ENCODE data around the gene CKM.

Gene CKM

DNA sequence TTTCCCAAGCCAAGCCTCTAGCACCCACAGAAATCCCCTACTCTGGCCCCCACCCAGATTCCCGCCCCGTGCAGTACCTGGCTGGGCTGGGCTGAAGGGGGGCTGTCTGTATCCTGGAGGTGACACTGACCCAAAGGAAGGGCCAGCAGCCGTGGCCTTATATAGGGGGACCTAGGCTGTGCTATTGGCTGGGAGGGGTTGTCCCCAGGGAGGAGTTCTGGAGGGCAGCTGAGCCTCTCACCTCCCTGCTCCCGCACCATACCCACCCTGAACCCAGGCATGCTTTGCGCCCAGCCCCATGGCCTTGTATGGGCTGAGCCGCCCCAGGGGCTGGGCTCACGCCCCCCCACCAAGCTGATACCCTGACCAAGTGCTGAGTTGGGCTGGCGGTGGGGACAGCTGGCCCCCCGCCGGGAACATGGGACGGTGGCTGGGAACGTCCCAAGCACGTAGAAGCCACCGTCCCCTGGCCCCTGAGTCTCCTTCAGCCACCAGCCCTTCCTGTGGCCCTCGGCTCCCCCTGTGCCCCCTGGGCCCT lies at the start of gene CKM:
Gene CKM (minus strand): TSS at position 132 of the 538 bp plus-strand sequence. CDS start 3,162 bp downstream, outside the sequence.
- DNase-seq (ENCODE audit: low read depth in 2 of 2), result no peak

DNA sequence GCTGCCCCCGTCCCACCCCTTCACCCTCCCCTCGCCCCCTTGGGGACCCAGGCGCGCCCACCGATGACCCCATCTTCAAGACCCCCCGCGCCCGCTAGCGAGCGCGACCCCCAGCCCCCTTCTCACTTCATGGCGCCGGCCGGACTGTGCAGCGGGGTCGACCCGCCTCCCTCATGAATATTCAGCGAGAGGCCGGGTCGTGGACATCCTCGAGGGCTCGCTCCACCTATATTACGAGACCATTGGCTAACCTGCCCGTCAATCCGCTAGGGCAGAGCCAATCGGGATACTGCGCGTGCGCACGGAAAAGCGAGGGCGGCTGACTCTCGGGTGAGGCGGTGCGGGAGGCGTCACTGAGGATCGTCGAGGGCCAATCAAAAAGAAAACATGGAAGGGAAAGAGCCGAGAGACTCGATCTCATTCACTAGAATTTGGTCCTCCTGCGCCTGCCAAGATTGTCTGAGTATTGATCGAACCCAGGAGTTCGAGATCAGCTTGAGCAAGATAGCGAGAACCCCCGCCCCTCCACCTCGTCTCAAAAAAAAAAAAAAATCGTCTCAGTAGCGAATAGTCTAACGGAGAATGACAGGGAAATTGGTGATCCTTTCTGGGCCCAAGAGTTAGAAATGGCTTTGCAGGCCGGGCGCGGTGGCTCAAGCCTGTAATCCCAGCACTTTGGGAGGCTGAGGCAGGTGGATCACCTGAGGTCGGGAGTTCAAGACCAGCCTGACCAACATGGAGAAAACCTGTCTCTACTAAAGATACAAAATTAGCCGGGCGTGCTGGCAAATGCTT lies 47.9 kb upstream of the CKM start, which contains the start of gene ERCC2:
Gene ERCC2 (minus strand): TSS at position 164 of the 795 bp plus-strand sequence. CDS start 33 bp downstream, at position 131.
- DNase-seq (ENCODE audit: low read depth in 2 of 2), result peak; percentile 99

DNA sequence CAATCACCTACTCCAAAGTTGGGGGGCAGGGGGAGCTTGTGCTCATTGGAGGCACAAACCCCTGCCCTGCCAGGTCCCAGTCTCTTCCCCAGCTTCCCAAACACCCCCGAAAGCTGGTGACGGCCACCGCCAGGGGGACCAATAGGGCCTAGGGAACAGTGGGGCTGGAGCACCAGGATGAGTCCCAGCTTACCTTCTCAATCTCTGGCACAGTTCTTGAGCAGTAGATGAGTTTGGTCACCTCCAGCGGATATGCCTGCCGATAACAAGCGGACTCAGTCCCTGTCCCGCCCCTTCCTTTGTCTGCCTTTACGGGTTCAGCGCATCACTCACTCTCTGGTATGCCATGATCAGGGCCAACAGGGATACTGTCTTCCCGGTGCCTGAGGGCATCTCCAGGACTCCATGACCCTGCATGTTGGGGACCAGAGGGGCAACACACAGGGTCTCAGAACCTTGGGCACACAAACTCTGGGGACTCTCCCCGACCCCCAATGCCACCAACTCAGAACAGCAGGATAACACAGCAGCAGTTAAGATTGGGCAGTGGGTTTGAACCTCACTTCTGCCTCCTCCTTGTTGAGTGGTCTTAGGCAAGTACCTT lies 46.2 kb upstream of the CKM start:
- no peak for DNase-seq (ENCODE audit: low read depth in 2 of 2)

DNA sequence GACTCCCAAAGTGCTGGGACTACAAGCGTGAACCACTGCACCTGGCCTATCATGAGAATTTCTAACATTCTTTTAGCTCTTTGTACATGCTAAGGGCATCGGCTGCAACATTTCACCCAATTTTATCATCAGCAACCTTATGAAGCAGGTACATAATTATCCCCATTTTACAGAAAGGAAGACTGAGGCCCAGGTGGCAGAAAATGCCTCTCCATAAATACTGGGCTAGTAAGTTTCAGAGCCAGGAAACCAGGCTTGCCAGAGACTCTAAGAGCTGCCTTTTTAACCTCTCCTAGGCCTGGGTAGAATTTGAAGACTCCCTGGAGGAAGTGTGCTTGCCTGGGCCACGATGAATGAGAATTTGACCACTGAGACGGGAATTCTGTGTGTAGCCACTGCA lies 45.5 kb upstream of the CKM start:
- DNase-seq (ENCODE audit: low read depth in 2 of 2), result no peak

DNA sequence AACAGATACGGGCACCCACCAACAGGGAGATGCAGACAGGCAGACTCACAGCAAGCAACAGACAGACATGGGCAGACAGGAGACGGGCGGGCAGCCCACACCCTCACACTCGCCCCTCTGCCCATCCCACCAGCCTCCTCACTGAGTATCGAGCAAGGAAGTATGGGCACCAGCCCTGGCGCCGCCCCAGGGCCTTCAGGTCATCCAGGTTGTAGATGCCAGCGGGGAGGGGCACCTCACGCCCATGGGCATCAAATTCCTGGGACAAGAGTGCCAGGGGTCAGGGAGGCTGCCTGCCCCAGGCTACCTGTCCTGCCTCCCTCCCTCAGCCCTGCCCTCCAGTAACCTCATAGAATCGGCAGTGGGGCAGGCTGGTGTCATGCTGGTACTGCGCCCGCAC lies 42.0 kb upstream of the CKM start:
- DNase-seq (ENCODE audit: low read depth in 2 of 2), result no peak

DNA sequence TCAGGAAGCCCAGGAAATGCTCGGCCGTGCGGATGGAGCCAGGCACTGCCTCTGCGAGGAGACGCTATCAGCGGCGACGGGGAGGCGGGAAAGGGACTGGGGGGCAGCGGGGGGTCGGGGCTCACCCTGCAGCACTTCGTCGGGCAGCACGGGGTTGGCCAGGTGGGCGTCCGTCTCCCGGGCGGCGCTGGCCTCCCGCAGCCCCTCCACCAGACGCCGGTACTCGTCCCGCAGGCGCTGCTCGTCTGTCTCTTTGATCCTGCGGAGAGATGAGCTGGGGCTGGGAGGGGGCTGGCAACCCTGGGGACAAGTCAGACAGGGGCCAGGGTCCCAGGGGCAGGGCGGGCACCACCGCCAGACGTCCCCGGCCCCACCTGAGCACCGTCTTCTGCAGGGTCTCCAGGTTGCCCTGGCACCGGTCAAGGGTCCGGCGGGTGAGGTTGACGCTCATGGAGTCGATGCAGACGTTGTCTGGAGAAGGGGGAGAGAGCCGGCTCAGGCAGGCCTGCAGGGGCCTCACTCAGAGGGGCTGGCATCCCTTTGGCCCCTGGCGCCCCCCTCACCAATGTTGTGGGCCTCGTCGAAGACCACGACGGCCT lies 41.3 kb upstream of the CKM start:
- no peak for DNase-seq (ENCODE audit: low read depth in 2 of 2)

DNA sequence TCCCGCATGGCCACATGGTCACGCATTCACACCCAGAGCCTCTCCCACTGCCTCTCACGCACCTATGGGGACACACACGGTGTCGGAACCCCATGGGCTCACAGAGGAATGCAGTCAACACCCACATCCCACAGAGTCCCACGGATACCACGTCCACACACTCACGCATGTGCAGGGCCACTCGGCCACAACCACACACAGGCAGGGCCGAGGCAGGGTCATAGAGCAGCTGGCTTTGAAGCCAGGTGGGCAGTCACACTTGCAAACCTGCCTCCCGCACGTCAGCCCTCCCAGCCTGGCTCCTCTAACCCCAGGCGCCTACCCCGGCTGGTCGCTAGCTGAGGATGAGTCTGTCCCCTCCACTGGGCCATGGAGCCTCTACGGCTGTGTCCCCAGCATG lies 39.6 kb upstream of the CKM start:
- no peak for DNase-seq (ENCODE audit: low read depth in 2 of 2)

DNA sequence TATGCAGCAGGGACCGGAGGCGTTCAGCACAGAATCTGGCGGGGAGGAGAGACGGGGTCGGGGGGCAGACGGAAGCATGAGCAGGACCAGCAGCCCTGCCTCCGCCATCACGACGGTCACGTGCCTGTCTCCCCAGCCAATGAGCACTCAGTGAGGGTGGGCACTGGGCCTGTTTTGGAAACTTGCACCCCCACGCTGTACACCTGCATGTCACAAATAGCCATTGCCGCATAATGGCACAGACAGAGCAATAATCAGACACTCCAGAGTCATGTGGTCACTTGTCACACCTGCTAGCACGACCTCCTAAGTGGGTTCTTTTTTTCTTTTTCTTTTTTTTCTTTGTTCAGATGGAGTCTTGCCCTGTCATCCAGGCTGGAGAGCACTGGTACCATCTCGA lies 38.9 kb upstream of the CKM start:
- no peak for DNase-seq (ENCODE audit: low read depth in 2 of 2)

DNA sequence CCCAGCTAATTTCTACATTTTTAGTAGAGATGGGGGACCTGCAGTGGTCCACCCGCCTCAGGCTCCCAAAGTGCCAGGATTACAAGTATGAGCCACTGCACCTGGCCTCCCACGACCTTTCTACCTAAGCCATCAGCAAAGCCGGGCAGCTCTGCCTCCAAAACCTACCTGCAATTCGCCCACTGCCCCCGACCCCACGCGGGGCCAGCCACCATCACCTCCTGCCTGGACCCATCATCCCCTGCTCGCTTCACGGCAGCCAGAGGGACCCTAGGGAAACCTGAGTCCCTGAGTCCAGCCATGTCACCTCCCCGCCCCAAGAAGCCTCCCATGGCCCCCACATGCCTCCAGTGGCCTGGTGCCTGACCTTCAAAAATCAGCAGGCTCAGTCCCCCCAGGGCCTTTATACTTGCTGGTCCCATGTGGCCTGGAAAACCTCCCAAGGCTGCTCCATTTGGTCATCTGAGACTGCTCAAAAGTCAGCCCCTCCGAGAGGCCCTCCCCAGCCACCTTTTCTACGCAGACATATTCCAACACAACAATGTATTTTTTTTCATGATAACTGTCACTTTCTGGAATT lies 35.6 kb upstream of the CKM start:
- DNase-seq (ENCODE audit: low read depth in 2 of 2), result no peak

DNA sequence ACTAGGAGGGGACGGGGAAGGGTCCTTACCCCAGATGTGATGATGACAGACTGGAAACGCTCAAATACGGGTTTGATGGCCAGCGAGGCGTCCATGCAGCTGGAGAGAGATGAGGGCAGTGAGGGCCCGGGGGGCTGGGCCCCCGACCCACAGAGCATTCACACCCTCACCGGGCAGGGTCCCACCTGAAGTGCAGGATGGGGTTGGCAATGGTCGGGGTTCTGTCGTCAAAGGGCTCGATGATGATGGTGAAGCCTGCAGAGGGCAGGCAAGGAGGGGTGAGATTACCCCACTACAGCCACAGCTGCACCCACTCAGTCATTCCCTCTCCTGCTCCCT lies 34.7 kb upstream of the CKM start:
- no peak for DNase-seq (ENCODE audit: low read depth in 2 of 2)

DNA sequence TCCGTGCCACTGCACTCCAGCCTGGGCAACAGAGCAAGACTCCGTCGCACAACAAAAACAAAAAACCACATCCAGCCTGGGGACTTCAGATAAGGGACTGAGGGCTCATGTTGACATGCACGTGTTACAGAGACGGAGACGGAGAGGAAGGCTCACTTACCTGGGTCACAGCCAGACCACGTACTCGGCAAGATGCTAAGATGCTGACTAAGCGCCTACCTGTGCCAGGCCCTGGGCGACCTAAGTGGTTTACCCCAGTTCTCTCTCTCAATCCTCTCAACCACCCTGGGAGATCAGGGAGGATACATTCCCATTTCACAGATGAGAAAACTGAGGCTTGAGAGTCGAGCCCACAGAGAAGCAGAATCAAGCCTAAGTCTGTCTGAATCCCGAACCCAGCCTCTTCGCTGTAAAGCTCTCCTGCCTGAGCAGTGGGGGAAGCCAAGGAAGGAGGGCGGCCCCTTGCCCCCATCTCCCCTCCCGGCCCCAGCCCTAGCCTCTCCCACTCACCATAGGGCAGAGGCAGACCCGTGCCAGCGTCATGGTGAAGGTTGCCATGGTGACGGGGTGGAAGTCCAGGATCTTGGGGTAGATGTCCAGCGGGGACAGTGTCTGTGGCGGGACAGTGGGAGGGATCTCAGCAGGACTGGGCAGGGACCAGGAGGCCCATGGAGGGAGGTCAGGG lies 34.2 kb upstream of the CKM start:
- DNase-seq (ENCODE audit: low read depth in 2 of 2), result no peak

DNA sequence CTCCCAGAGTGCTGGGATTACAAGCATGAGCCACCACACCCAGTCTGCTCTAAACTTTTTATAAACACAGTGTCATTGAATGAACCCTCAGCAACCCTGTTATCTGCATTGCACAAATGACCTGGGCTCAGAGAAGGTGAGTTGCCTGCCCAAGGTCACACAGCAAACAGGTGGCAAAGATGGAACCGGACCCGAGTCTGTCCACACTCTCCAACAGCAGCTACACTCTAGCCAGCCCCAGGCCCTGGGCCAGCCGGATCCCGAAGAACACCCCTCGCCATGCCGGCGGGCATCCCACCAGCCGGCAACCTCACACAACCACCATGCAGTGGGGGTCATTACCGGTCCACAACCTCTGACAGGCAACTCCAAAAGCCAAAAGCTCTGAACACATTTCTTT lies 33.2 kb upstream of the CKM start:
- no peak for DNase-seq (ENCODE audit: low read depth in 2 of 2)

DNA sequence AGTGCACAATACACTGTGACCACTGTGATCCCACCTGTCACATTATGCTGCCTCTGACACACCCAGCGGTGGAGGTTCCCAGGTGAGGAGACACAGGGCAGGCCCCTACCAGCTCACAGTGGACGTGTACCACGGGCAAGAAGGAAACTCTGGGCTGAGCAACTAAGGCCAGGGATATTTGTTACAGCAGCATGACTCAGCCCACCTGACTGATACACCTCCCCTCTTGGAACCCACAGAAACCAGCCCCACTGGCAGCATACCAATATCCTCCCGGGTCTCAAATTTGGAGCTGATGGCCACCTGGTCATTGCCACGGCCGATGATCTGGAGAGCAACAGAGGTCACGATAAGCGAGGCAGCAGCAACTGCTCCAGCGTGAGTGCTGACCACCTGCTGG lies 32.7 kb upstream of the CKM start:
- DNase-seq (ENCODE audit: low read depth in 2 of 2), result no peak

DNA sequence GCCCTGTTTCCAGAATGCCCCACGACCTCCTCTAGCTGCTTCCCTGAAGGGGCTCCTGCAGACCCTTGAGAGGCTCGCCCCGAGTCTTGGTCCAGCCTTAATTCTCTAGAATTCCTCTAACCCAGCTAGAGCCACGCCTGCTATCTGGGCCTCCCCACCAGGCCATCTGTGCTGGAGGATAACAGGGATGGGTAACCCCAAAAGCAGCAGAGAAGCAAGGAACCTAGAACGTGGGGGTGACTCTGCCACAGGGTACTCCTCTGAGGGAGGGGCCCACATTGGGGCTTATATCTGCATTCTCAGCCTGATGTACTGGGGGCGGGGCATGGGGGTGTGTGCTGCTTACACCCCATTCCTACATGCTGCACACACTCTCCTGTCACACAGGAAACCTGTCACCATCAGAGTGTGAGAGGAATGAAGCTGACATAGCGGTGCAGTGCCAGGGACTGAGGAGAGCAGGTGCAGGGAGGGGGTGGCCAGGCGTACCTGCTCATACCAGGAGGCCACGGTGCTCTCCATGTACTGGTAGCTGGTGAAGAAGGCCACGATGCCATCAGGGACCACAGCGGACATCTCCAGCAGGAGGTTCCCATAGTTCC lies 31.7 kb upstream of the CKM start:
- no peak for DNase-seq (ENCODE audit: low read depth in 2 of 2)

DNA sequence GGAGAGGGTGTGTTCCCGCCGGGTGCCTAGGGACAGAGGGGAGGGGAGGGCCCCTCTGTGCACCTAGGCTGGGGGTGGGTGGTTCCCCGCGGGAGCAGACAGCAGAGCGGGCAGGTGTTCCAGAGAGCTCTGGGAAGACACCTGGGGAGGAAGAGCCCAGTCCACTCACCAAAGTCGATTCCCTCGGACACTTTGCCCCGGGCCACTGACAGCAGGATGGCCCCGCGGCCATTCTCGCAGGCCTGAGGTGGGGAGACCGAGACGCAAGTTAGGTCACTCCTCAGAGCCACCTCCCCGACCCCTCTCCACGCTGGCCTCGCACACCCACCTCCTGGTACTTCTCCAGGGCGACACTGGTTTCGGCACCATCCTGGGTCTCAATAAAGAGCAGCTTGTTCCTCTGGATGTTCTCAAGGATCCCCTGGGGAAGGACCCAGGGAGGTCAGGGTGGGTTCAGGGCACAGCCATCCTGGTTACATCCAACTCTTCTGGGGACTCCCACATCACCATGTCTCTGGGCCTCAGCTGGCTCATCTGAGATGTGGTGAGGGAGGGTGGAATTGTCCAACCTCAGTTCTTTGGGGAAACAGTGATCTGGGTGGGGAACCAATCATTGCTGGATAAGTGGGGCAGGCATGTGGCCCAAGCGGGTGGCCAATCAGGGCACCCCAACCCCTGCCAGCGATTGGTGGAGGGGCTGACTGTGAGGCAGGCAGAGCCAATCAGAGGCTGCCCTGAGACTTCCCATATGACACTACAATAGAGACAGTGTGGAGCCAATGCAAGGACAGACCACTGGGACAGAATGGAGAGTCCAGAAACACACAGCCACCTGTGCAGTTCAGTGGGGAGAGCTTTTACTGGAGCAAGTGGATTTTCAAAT lies 30.5 kb upstream of the CKM start:
- no peak for DNase-seq (ENCODE audit: low read depth in 2 of 2)

DNA sequence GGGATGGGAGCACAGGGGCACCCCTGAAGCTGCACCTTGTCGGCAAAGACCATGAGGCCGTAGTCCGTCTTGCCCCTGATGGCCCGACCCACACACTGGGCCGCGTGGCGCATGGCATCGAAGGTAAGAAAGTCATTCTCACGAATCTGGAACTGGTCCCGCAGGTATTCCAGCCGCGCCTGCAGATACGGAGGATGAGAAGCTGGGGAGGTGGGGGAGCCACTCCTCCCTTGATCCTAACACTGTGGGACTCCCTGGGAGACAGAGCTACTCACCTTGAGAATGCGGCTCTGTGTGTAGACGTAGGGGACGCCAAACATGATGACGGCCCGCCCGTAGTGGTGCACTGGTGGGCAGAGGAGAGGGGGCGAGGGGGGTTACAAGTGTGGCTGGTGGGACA lies 29.8 kb upstream of the CKM start:
- no peak for DNase-seq (ENCODE audit: low read depth in 2 of 2)

DNA sequence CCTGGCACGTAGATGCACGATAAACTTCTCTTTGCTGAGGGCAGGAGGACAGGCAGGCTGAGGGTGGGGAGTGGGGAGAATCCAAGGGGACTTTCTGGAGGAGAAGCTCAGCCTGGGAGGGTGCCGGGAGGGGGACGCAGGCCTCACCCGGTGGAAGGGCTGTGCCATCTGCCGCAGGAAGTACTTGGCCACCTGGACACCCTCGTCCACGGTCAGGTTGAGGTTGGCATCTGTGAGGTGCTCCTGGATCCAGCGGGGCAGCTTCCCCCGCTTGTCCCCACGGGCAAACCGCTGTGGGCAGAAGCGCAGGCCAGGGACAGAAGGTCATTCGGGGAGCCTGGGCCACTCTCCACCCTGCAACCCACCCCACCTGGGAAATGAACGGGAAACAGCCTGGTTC lies 29.4 kb upstream of the CKM start:
- DNase-seq (ENCODE audit: low read depth in 2 of 2), result no peak

DNA sequence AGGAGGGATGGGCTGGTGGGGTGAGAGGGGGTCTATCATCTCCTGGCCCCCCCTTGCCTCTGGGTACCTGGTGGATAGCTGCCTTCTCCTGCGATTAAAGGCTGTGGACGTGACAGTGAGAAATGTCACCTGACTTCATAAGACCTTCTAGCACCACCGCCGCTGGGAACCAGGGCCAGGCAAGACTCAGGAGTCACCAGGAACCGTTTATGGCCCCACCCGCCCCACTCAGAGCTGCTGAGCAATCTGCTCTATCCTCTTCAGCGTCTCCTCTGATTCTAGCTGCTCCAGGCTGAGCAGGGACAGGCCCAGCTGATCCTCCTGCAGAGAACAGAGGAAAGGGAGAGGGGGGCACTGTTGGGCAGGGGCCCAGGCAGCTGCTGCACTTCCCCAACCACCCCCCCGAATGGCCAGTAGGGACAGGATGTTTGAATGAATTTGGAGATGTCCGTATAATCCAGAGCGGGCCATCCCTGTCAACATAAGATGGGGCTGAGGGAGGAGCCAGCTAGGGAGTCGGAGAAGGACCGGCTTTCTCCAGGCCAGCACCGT lies 28.8 kb upstream of the CKM start:
- DNase-seq (ENCODE audit: low read depth in 2 of 2), result no peak

DNA sequence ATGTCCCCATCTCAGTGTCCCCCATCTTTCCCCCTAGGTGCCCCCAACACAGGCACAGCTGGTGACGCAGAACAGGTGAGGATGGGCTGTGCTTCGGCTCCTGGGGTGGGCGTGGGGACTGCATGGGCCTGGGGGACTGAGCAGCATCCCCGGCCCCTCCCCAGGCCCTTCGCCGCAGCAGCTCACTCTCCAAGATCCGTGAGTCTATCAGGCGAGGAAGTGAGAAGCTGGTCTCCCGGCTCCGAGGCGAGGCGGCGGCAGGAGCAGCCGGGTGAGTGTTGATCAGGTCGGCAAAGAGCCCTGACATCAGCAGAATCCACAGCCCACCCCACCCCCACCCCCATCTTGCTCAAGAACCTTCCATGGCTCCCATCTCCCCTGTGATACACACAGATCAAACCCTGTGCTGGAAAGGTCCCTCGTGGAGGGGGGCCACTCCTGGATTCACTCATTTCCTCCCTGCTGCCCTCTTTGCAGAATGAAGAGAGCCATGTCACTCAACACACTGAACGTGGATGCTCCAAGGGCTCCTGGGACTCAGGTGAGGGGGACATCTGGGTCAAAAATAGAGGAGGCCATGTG lies 27.9 kb upstream of the CKM start:
- DNase-seq (ENCODE audit: low read depth in 2 of 2), result no peak

DNA sequence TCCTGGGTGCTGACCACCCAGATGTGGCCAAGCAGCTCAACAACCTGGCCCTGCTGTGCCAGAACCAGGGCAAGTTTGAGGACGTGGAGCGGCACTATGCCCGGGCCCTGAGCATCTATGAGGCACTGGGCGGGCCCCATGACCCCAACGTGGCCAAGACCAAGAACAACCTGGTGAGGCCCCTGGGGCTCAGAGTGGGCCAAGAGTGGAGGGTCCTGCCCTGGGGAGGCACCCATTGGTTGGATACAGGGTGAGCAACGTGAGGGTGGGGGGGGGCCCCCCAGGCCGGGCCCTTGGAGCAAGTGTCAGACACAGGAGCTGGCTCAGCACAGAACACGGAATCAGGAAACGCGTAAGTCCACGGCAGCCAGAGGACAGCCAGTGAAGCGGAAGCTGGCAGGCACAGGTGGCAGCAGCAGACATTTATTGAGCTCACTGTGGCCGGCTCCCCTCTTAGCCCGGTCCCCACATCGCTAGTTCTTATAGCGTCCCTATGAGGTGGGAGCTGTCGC lies 26.8 kb upstream of the CKM start:
- no peak for DNase-seq (ENCODE audit: low read depth in 2 of 2)
